GM21576 (cell line): Measurements from ENCODE around the gene NTN4.
"Not testable (repeated sequence)": the region's sequence is repeated elsewhere in the genome, so short reads cannot be mapped to it uniquely, and the experiment has no call there.

Experiments
- ATAC-seq: cut with Tn5 transposase; IDR thresholded peaks from one replicate; pipeline ENCODE4 v1.9.1; 2021; ENCODE audit warnings: mild to moderate bottlenecking, moderate library complexity; ENCODE audit not compliant: unreplicated experiment

The NTN4 gene

DNA sequence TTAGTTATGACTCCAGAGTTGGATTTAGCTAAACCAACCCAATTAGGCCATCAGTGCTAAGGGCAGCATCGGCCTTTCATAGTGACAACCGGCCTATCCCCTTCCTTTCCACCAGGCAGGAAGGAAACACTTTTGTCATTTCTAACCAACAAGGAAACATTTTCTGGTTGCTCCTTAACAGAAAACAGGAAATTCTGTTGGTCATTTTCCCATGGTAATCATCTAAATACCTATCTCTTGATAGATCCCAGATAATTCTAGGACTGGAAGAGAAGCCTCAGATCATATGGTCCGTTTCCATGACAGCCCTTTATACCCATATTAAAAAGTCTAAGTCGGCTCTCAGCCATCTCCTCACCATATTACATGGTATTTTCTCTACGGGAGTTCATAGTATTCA is 160.1 kb downstream of the NTN4 start:
- no peak for ATAC-seq

DNA sequence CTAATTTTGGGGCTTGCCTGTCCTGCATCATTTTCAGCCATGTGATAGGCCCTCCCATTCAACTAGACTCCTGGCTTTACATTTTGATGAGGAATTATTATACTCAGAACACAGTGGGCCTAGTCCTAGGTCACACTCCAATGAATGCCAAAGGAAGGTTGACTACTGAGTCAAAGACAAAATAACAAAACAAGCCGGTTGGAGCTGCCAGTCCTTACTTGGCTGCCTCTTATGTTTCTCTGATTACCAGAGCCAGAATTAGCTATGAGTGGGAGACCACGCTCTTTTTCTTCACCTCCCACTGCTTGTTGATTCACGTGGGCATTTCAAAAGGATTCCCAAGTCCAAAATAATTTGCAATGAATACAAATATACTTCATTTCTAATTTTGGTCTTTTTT is 161.2 kb downstream of the NTN4 start:
- no peak for ATAC-seq

DNA sequence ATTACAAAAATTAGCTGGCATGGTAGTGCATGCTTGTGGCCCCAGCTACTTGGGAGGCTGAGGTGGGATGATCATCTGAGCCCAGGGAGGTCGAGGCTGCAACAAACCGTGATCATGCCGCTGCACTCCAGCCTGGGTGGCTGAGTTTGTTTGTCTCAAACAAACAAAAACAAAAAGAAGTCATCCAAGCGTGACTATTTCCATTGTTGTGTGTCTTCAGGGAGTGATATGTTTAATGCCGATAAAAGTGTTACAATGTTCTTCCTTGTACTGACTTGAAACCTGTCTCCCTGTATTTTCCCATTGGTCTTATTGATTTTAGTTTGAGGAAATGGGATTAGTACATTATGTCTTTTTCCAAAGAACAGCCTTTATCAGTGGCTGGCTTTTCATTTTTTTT is 163.7 kb downstream of the NTN4 start:
- no peak for ATAC-seq

DNA sequence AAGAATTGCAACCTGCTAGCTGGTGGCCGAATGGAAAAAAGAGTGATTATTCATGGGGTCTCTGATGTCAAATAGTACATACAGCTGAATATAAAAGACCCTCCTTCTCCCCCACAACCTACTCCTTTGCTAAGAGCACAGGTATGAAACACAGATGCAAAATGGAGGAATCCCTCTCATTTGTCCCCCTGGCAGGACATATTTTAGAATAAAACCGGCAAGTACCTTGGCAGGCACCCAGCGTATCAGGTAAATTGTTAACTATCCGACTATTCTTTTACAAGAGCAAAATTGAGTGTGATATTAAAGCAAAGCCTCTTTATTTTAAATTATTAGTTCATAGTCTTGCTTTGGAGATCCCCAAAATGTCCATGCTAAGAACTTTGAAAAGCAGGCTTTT is 165.6 kb downstream of the NTN4 start:
- ATAC-seq: no peak

DNA sequence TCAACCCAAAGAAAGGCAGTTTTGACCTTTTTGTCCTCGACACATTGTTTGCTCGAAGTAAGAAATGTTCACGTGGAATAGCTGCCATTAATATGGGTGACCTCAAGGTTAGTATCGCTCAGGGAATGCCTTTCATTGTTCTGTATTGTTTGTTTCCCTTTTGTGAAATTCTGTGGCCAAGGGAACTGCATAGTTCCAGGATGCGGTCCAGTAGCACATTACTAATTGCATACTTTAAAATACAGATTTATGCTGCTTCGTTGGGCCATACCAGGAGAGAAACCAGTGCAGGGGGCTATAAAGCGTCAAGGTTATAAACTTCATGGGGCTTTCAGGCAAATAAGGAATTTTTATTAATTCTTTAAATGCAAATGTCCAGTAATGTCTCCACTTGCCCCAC is 166.0 kb downstream of the NTN4 start:
- ATAC-seq: no peak

DNA sequence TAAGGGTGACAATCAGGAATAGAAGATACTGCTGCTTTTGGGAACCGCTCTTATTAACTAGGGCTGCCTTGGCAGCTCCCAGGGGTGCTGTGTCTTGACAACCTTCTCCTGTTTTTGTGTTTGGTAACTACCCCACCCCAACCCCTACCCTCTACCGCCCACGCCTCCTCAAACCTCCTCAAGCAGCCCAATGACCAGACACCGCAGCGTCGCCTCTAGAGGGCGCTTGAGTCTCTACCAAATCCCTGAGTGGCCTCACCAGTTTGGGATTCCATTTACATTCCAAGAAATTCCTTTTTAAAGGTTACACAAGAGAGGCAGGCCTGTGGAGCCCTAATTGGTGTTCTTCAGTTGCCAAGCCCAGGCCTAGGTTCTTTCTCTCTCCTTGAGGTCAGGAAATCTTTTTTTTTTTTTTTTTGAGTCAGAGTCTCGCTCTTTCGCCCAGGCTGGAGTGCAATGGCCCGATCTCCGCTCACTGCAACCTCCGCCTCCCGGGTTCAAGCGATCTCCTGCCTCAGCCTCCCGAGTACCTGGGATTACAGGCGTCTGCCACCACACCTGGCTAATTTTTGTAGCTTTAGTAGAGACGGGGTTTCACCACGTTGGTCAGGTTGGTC is 166.9 kb downstream of the NTN4 start:
- no peak for ATAC-seq

DNA sequence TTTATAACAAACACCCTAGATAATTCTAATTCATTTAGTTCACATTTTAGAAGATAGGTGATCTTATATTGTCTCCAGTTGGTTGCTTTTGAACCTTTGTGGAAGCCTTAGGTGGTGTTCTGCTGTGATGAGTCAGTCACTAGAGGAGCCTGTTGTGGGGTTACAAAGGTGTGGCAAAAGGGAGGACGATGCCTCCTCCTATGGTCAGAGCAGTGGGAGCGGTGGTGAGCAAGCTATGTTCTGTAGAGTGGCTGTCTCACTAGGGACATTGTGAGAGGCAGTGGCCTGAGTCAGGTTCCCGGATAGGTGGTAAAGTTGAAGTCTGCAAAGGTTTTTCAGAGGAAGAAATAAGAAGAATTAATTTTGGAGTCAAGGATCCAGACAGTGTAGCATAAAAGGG is 167.7 kb downstream of the NTN4 start:
- no peak for ATAC-seq

DNA sequence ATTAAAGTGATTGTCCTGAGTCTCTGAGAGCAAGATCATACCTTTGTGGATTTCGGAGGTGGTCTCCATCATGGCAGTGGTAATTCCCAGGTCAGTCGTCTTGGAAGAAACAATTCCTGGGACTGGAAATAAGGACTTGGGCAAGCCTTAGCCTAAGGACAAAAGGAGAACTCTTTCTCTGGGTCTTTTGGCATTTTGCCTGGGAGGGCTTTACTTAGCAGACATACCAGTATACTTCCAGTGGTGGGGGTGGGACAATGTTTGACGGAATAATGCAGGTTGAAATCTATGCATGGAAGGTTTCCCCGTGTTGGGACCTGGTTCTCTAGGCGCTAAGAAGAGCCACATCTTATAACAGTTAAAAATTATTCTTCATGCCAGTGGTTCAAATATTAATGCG is 168.8 kb downstream of the NTN4 start:
- no peak for ATAC-seq

DNA sequence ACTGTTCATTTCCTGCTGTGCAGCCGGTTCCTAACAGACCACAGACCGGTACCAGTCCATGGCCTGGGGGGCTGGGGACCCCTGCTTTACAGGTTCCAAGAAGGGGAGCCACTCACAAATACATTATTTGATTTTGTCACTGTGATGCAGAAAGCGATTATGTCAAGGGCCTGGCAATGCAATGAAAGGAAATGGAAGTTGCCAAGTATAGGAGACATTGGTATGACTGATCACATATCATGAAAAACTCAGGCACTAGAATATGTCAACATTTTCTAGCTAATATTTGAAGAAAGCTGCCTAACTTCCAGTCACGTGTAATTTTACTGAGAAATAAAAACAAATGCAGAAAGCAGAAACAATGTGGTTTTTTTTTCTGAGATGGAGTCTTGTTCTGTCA is 170.4 kb downstream of the NTN4 start:
- ATAC-seq: no peak

DNA sequence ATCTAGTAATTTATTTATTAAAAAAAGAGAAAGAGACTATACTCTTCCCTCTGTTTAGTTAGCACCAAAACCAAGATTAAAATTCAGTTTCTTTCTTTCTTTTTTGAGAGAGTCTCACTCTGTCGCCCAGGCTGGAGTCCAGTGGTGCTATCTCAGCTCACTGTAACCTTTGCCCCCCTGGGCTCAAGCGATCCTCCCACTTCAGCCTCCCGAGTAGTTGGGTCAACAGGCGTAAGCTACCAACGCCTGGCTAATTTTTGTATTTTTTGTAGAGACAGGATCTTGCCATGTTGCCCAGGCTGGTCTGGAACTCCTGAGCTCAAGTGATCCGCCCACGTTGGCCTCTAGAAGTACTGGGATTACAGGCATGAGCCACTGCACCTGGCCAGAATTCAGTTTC is 174.1 kb downstream of the NTN4 start:
- ATAC-seq: not testable (repeated sequence)

DNA sequence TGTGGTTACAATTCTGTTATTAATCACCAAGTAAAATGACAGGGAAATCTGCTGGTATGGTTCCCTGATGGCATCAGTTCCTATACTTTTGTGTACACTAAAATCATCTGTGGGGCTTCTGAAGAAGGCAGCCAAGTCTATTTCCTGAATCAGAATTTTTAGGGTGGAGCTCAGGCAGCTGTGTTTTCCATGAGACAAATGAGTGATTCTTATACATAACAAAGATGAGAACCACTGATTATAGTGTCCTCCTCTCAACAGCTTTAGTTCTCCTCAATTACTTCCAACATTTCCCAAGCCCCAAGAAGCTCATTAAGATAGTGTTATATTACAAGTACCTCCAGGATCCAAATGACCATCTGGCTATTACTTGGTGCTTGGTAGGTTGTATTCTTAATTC is 174.8 kb downstream of the NTN4 start:
- no peak for ATAC-seq

DNA sequence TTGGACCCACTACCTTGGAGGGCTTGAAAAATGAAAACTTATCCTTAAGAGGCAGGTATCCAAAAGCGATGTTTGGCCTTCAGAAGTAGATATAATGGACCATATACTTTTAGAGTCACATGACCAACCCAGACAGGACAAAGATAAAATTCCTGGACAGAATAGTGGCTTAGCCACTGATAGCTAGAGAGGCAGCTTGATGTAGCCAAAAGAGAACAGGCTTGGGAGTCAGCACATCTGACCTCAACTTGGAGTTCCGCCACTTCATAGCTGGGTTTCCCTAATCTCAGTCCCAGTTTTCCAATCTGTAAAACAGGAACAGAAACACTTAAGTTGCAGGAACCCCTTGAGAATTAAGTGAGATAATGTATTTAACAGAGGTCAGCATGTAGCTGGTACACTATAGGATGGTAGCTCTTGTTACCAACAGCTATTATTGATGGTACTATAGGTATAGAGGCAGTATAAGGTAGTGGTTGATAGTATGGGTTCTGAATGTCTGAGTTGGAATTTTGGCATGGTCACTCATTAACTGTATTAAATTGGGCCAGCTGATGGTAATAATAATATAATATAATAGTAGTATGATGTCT is 176.1 kb downstream of the NTN4 start:
- no peak for ATAC-seq

DNA sequence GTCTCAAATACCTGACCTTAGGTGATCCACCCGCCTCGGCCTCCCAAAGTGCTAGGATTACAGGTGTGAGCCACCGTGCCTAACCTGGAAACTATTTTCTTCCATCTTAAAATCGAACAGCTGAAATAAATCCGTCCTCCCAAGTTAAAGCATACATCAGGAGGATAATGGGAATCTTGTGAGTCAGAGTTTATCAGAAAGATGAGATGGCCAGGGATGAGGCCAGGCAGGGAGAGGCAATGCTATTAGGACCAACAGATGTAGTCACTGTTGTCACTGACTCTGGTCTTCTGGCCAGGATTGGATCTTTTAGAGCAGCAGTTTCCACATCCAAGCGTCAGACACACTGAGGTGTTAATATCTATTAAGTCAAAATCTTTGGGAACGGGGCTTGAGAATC is 177.5 kb downstream of the NTN4 start:
- no peak for ATAC-seq

DNA sequence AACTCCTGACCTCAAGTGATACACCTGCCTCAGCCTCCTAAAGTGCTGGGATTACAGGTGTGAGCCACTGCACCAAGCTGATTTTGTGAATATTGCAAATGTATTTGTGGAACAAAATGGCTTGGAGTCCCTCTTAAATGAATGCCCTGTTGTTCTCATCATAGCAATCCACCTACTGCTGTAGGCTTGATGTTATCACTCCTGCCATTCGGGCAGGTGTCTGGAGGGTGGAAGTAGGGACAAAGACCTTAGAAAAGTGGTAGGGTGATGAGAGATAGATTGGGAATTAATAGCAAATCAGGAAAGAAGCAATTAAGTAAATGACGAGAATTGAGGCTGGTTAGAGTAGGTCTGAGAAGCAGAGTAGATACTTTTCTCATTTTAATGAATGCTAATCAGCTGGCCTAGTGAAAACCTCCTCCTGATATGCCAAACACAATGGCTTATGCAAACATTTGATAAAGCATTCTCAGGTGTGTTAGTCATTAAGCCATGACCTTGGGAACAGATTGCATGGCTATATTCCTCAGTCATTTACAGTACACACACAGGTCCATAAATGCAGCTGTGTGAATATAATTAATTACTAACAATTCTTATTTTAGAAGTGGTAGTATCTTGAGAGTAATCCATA is 178.8 kb downstream of the NTN4 start:
- no peak for ATAC-seq

DNA sequence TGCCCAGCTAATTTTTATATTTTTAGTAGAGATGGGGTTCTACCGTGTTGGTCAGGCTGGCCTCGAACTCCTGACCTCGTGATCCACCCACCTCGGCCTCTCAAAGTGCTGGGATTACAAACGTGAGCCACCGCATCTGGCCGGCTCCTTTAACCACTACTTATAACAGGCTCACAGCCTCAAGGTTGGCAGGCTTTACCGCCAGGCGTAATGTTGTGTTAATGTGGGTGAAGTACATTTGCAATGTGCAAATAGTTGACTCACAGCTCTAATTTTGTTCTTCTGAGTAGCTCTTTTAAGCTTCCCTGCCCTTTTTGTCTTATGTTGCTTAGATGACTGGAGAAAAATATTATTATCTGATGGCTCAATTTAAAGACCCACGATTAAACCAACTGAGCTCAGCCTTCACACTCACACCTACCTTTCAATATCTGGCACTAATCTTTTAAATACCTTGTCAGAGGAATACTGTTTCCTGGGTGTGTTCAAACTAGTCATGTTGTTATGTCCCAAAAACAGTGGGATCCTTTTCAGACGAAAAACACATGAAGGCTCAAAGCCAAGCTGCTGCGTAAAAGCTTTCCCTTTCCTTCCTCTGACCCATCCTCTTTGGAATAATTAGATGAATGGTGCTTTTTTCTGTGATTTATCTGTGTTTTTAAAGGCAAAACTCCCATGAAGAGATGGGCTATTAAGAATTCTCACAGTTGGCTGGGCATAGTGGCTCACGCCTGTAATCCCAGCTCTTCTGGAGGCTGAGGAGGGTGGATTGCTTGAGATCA is 182.1 kb downstream of the NTN4 start:
- ATAC-seq: no peak
